Sigmoid colon (tissue), 7 donors: ENCODE results near the gene DIPK1C. TPM values are rescaled to one million over a fixed set of nuclear protein-coding genes. Genes with fewer than 3 reads are reported as not detected.

Experiments
- DNase-seq: peaks from one replicate; pipeline ENCODE4 v3.0.0-alpha.2; 2019
- H3K27ac ChIP-seq, 4 donors: fragments of 200-600 bp; sonication (generic); one replicate each; pipeline ENCODE4 v1.5.1; 2016 to 2019; ENCODE audit warnings: mild to moderate bottlenecking in 1 of 4
- H3K27me3 ChIP-seq, 3 donors: fragments of 200-600 bp; sonication (generic); one replicate each; pipeline ENCODE4 v1.5.1; 2019; ENCODE audit warnings: mild to moderate bottlenecking in 1 of 3
- H3K36me3 ChIP-seq, 4 donors: fragments of 200-600 bp; sonication (generic); one replicate each; pipeline ENCODE4 v1.5.1; 2016 to 2019
- H3K4me1 ChIP-seq, 4 donors: fragments of 200-600 bp; sonication (generic); one replicate each; pipeline ENCODE4 v1.5.1; 2017 to 2019
- H3K4me3 ChIP-seq, 4 donors: fragments of 200-600 bp; sonication (generic); one replicate each; pipeline ENCODE4 v1.5.1; 2017 to 2019; ENCODE audit warnings: mild to moderate bottlenecking in 2 of 4, moderate library complexity in 1 of 4
- H3K9me3 ChIP-seq, 4 donors: fragments of 200-600 bp in 3 of 4; sonication (generic) in 3 of 4; one replicate each; pipeline versions ENCODE4 v1.5.1 to v1.6.1; 2013 to 2019
- EP300 ChIP-seq, 4 donors: sonication (generic); formaldehyde crosslinking; IDR thresholded peaks; one replicate each; pipeline ENCODE4 v1.6.1; 2017; ENCODE audit warnings: antibody characterized with exemption in 4 of 4
- POLR2A ChIP-seq, 2 donors: fragments of 450-650 bp; IDR thresholded peaks; one replicate each; pipeline ENCODE4 v1.6.1; 2016; ENCODE audit warnings: antibody characterized with exemption in 2 of 2, mild to moderate bottlenecking in 2 of 2, moderate library complexity in 2 of 2
- POLR2AphosphoS5 ChIP-seq, 4 donors: sonication (generic); formaldehyde crosslinking; IDR thresholded peaks; one replicate each; pipeline ENCODE4 v1.6.1; 2017; ENCODE audit warnings: antibody characterized with exemption in 4 of 4
- WGBS, 2 donors: extraction: QIAGEN DNeasy Blood & Tissue Kit; methylation state at CpG; one replicate each; pipeline ENCODE4 v1.1.7; 2013; 5-methylcytosine and 5-hydroxymethylcytosine counted together
- intact Hi-C: fragments of 100-400 bp; cut with DNase I; formaldehyde crosslinking; loops from one replicate; pipeline ENCODE4 v1.15.1; 2023
- polyA plus RNA-seq, 3 donors: library from polyadenylated mRNA; stranded (reverse); fragments of 200-250 nt; gene quantifications; one replicate each; pipeline ENCODE4 v1.2.3, GENCODE V29; 2013
- total RNA-seq, 4 donors: library from RNA; depleted of rRNA; stranded (reverse); fragments of >200 nt; gene quantifications; one replicate each; pipeline ENCODE4 v1.1.0, GENCODE V29; 2016
- TF ChIP-seq, protein P1 (sequence below), 4 experiments: fragments of 450-650 bp in 3 of 4; fragments of 200-600 bp in 1 of 4; IDR thresholded peaks; one replicate each; pipeline ENCODE4 v1.5.1; 2016 to 2019; ENCODE audit warnings: antibody characterized with exemption in 4 of 4, mild to moderate bottlenecking in 3 of 4, moderate library complexity in 2 of 4
- donor health status: healthy with polysubstance abuse.
- donor health status: Bipolar disorder and iron deficiency.
- donor health status: healthy.

DIPK1C gene
- total and polyA plus RNA-seq, 7 donors: 0.48 to 1.1 (median 0.95) TPM; not detected in 3

DNA sequence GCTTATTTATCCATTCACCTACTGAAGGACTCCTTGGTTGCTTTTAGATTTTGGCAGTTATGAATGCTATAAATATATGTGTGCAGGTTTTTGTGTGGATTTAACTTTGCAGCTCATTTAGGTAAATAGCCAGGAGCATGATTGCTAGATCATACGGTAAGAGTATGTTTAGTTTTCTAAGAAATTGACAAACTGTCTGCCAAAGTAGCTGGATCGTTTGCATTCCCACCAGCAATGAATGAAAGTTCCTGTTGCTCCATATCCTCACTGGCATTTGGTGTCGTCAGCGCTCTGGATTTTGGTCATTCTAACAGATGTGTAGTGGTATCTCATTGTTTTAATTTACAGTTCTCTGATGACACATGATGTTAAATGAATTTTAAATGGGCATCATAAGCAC, 8.7 kb upstream of the DIPK1C start:
- Histone ChIP-seq H3K27ac (no peak overlapping the region), H3K36me3 (no peaks in the 10 kb centered on the region), H3K9me3 (no peaks in the 10 kb centered on the region), H3K4me3 (no peak overlapping the region), H3K27me3 (no peaks in the 10 kb centered on the region), H3K4me1 (peaks cover 0 to 18% (median 16%) of the 10 kb centered on the region in 4 donors)
- intact Hi-C loops: no loop called here
- no peak for TF ChIP-seq POLR2A (IDR thresholded peaks at IDR 0.05)
- no peak for TF ChIP-seq POLR2AphosphoS5 (IDR thresholded peaks at IDR 0.05)
- 89 to 94% methylated on average over 4 of the region's 4 CpGs for WGBS, 2 donors
- no peak for DNase-seq

GRCh38 chr18:74463983-74464382, 6.9 kb upstream of the DIPK1C start:
- Histone ChIP-seq H3K27ac (no peak overlapping the region), H3K4me3 (no peak overlapping the region), H3K36me3 (no peaks in the 10 kb centered on the region), H3K9me3 (no peaks in the 10 kb centered on the region), H3K4me1 (peaks cover 0 to 15% (median 11%) of the 10 kb centered on the region in 4 donors), H3K27me3 (no peaks in the 10 kb centered on the region)
- 95 to 98% methylated on average over 1 of the region's 1 CpG for WGBS, 2 donors
- intact Hi-C loops: no loop called here
- TF ChIP-seq, protein P1, sequence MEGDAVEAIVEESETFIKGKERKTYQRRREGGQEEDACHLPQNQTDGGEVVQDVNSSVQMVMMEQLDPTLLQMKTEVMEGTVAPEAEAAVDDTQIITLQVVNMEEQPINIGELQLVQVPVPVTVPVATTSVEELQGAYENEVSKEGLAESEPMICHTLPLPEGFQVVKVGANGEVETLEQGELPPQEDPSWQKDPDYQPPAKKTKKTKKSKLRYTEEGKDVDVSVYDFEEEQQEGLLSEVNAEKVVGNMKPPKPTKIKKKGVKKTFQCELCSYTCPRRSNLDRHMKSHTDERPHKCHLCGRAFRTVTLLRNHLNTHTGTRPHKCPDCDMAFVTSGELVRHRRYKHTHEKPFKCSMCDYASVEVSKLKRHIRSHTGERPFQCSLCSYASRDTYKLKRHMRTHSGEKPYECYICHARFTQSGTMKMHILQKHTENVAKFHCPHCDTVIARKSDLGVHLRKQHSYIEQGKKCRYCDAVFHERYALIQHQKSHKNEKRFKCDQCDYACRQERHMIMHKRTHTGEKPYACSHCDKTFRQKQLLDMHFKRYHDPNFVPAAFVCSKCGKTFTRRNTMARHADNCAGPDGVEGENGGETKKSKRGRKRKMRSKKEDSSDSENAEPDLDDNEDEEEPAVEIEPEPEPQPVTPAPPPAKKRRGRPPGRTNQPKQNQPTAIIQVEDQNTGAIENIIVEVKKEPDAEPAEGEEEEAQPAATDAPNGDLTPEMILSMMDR (IDR thresholded peaks at IDR 0.05): no peak
- no peak for TF ChIP-seq POLR2A (IDR thresholded peaks at IDR 0.05)
- no peak for TF ChIP-seq EP300 (IDR thresholded peaks at IDR 0.05)
- no peak for TF ChIP-seq POLR2AphosphoS5 (IDR thresholded peaks at IDR 0.05)
- DNase-seq: no peak

DNA sequence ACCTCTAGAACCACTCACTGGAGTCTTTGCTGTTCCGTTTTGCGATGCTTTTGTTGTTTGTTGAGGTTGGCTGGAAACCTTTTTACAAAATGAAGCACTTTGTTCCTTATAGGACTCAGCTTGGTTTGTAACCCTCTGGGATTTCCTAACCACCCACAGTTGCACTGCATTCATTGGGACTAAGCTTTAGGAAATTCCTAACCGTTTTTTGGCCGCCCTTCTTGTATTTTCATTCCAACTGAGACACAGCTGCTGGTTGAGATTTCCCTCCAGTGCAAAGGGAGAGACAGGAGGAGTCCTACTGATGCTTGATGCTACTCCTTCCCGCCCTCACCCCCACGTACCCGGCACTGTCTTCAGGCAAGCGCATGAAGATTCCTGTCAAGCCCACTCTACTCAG, 6.1 kb upstream of the DIPK1C start:
- intact Hi-C loops: no loop called here
- H3K9me3 ChIP-seq: no peaks in the 10 kb centered on the region
- H3K4me1 ChIP-seq: peaks cover 0 to 8% (median 4%) of the 10 kb centered on the region in 4 donors
- TF ChIP-seq EP300 (IDR thresholded peaks at IDR 0.05): no peak
- TF ChIP-seq, protein P1 (IDR thresholded peaks at IDR 0.05): no peak
- no peak for TF ChIP-seq POLR2A (IDR thresholded peaks at IDR 0.05)
- TF ChIP-seq POLR2AphosphoS5 (IDR thresholded peaks at IDR 0.05): no peak
- no peaks in the 10 kb centered on the region for H3K36me3 ChIP-seq
- H3K27me3 ChIP-seq: peaks cover 0 to 4% (median 0%) of the 10 kb centered on the region in 3 donors
- WGBS, 2 donors: 81 to 90% methylated on average over 8 of the region's 8 CpGs
- H3K27ac ChIP-seq: no peak overlapping the region
- no peak for DNase-seq
- H3K4me3 ChIP-seq: no peak overlapping the region

DNA sequence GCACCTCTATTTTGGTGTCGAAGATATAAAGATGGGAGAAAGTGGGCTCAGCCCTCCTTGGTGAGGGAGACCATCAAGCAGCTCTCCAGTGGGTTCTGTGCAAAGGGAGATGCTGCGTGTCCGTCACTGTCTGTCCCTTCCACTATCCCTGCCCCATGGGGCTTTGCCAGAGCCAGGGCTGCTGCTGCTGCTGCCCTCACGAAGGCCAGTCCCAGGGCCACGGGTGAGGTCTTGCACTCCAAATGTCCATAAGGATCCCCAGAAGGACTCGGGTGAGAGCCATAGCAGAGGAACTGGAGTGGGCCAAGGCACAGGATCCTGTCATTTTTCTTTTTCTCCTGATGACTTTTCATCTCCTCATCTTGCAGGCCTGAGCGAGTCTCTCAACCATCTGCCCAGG, 3.7 kb upstream of the DIPK1C start:
- TF ChIP-seq, protein P1 (IDR thresholded peaks at IDR 0.05): no peak
- TF ChIP-seq POLR2AphosphoS5 (IDR thresholded peaks at IDR 0.05) (no peak), EP300 (IDR thresholded peaks at IDR 0.05) (no peak), POLR2A (IDR thresholded peaks at IDR 0.05) (no peak)
- no peak for DNase-seq
- peaks cover 11 to 27% (median 19%) of the 10 kb centered on the region in 3 donors for H3K27me3 ChIP-seq
- no peak overlapping the region for H3K27ac ChIP-seq
- 94 to 95% methylated on average over 7 of the region's 7 CpGs for WGBS, 2 donors
- no peaks in the 10 kb centered on the region for H3K9me3 ChIP-seq
- H3K36me3 ChIP-seq: no peaks in the 10 kb centered on the region
- intact Hi-C loops: no loop called here
- peaks cover 0 to 20% (median 18%) of the 10 kb centered on the region in 4 donors for H3K4me1 ChIP-seq
- no peak overlapping the region for H3K4me3 ChIP-seq

DNA sequence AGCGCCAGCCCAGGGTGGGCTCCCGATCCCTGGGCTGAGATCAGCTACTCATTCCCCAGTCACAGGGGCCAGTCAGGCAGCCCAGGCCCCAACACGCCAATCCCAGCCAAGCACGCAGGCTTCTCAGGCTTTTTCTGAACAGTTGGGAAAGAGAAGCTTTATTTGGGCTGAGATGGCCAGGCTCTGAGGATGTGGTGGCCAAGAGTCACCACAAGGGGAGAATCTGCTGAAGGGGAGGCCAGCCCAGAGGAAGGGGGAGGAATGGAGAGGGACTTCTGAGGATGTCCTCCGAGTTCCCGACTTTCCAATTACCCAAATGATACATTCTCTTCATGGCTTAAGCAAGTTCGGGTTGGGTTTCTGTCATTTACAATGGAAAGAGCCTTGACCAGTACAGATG, 2.8 kb upstream of the DIPK1C start:
- H3K27ac ChIP-seq: no peak overlapping the region
- TF ChIP-seq EP300 (IDR thresholded peaks at IDR 0.05): no peak
- TF ChIP-seq, protein P1 (IDR thresholded peaks at IDR 0.05): peak in 1 of 4 experiments; percentile 16
- TF ChIP-seq POLR2AphosphoS5 (IDR thresholded peaks at IDR 0.05): no peak
- no peak for TF ChIP-seq POLR2A (IDR thresholded peaks at IDR 0.05)
- DNase-seq: no peak
- WGBS, 2 donors: 76 to 82% methylated on average over 7 of the region's 7 CpGs
- peaks cover 0 to 20% (median 19%) of the 10 kb centered on the region in 4 donors for H3K4me1 ChIP-seq
- peaks cover 17 to 36% (median 28%) of the 10 kb centered on the region in 3 donors for H3K27me3 ChIP-seq
- no peak overlapping the region for H3K4me3 ChIP-seq
- intact Hi-C loops: no loop called here
- H3K9me3 ChIP-seq: no peaks in the 10 kb centered on the region
- no peaks in the 10 kb centered on the region for H3K36me3 ChIP-seq
